Germinal center (tissue), 1 donor: ENCODE results near the gene EXOC7.

Experiments
- DNase-seq: peaks from one replicate; pipeline ENCODE4 v3.0.0; 2012; ENCODE audit warnings: mixed read lengths, low spot score

Gene EXOC7

DNA sequence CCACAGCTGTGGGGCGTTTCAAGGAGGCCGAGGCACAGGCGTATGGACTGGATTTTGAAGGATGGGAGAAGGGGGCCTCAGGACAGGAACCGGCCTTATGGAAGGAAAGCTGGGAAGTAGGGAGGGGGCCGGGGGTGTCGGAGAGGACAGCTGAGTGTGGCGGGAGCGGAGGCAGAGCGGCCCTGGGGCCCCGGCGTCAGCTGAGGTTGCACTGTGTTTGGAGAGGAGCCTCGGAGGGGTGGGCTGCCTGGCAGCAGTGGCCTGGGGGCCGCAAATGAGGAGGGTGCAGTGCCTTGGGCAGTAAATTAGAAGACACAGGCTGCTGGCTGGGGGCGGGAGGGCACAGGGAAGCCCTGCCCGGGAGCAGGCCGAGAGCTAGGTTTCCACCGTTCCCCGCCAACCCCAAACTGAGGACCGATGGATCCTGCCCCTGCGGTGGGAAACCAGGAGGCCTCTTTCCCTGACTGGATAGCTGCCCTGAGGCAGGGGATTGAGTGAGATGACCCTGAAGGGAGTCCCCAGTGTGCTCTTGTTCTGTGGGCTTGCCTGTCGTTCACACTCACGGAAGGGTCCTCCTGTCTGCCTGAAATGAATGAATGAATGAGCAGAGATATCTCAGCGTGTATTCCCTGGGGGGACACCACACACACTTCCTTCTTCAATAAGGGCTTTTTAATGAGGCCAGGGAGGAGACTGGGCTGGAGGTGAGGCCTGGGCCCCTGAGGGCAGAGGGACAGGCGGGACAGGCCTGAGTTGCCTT, 19.0 kb upstream of the EXOC7 start:
- no peak for DNase-seq

GRCh38 chr17:76121932-76122430, 18.4 kb upstream of the EXOC7 start:
- peak; percentile 41 for DNase-seq

DNA sequence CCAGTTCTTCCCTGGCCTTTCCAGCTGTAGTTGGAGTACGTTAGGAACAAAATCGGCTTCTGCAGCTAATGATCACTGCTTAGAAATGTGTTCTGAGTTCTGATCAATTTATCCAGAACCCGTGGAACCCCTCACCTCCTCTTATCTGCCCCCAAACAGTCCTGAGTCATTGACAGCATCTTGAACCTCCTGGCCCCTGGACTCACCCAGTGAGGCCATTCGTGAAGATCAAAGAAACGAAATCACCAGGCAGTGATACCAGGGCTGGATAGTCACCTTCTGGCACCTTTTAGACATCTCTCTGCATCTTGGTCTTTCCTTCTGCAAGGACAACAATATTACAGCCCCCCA, 17.0 kb upstream of the EXOC7 start:
- no peak for DNase-seq

- DNase-seq, result no peak
These were observed 16.1 kb upstream of the EXOC7 start for GRCh38 chr17:76119409-76120371.

- DNase-seq, result no peak
These were observed 11.7 kb upstream of the EXOC7 start for GRCh38 chr17:76115138-76115754.

DNA sequence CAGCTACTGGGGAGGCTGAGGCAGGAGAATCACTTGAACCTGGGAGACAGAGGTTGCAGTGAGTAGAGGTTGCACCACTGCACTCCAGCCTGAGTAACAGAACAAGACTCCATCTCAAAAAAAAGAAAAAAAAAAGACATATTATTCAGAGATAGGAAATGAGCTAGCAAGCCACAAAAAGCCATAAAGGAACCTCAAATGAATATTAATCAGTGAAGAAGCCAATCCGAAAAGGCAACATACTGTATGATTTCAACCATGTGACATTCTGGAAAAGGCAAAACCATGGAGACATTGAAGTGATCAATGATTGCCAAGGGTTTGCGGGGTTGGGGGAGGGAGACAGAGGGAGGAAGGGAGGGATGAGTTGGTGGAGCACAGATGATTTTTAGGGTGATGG, 8.4 kb upstream of the EXOC7 start:
- DNase-seq, result no peak

- no peak for DNase-seq
These were observed 3.9 kb upstream of the EXOC7 start for GRCh38 chr17:76107509-76107908.

GRCh38 chr17:76106703-76107102, 3.1 kb upstream of the EXOC7 start:
- no peak for DNase-seq

DNA sequence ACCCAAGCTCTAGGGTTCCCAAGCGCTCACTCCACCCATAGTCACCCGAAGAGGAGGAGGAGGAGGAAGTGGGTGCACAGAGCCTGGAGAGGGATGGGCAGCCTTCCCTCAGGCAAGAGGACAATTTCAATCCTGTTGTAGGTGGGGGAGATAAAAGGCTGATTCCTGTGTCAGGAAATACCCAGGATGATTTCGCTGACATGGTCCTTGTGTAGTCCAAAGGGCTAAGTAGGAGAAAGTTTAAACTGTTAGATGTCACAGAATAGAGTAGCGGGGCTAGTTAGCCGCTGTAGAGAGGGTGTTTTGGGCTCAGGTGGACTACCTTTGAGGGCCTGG, 1.3 kb upstream of the EXOC7 start:
- no peak for DNase-seq

DNA sequence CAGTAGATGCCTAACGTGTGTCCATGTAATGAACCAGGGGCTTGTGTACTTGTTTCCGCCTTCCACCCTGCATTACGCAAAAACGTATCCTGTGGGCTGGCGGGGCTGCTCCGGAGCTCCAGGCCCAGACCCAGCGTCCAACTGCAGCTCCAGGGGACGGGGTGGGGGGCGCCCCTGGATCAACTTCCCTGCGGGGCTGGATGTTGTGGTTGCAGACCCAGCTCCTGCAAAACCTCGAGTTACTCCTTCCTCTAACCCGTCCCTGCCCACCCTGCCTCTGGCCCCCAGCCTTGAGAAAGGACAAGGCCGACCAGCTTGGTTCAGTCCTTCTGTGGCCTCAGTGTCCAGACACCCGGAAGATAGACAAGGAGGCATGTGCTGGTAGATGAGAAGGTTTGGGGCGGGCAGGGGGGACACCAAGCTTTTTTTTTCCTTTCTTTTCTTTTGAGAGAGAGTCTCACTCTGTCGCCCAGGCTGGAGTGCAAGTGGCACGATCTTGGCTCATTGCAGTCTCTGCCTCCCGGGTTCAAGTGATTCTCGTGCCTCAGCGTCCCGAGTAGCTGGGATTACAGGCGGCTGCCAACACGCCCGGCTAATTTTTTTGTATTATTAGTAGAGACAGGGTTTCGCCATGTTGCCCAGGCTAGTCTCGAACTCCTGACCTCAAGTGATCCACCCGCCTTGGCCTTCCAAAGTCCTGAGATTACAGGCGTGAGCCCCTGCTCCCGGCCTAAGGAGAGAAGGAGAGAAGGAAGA, 731 bp upstream of the EXOC7 start:
- DNase-seq, result no peak

- DNase-seq, result no peak
These were observed 678 bp downstream of the EXOC7 start for GRCh38 chr17:76102944-76103273.

DNA sequence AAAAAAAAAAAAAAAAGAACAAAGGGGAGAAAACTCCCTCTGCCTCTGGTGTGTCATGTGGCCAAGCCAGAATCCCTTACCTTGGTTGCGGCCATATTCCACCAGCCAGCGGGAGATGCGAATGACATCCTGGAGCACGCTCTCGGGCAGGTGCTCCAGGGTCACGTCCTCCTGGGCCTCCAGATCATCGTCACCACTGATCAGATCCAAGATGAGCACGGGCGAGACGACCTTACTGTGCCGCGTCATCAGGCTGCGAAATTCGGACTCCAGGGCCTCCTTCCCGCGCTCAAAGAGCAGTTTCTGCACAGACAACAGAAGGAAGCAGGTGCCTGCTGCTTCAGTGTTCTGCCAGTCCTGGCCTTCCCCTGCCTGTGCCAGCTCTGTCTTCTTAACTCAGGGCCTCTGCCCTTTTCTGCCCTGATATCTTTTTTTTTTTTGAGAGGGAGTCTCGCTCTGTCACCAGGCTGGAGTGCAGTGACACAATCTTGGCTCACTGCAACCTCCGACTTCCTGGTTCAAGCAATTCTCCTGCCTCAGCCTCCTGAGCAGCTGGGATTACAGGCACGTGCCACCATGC, 5.8 kb downstream of the EXOC7 start:
- DNase-seq, result no peak

- no peak for DNase-seq
These were observed 7.6 kb downstream of the EXOC7 start for GRCh38 chr17:76095943-76096342.

DNA sequence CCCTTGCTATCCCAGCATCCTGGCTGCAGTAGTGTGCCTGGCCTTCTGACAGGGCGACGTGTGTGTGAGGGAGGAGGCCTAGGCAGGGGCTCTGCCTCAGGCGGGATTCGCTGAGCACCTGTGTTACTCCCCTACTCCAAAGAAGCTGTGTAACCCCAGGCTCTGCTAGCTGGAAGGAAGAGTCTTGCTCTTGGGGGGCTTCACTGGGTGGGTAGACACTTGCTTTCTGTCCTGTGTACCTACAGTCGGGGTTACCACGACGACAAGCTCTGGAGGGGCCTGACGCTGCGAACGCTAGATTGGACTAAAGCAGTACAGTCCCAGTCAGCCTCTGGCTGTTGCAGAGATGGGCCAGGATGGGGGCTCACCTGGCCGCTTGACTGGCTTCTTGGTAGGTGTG, 9.5 kb downstream of the EXOC7 start:
- DNase-seq, result no peak

DNA sequence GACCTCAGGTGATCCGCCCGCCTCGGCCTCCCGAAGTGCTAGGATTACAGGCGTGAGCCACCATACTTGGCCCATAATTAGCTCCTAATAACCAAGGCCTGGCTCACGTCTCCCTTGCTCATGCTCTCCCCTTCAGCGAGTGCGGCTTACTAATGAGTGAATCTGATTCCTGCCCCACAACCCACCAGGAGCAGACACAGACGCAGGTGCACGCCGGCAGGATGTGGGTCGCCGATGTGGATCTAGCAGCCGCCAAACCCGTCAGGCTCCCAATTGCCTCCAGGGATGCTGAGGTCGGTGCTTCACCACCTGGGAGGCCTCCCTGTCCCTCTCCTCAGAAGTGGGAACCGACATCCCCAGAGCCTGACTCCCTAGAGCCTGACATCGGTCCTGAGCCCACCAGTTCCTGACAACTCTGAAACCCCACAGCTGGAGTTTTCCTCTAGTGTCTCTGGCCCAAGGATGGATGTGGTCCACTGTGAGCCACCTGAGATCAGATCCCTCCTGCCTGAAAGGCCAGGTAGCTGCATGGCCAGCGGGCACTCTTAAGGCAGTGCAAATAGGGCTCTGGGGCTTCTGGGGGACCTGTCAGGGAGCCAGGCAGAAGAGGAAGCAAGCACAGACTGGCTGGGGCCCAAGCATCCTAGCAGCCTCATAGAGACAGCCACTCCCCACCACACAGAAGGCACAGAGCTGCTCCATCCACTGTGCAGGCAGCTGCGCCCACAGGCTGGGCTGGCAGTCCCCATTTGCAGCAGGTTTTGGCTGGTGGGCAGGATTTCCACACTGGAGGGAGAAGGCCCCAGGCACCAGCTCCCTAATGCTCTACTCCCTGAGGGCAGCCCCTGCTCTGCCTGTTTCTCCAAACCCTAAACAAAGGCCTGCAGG, 10.8 kb downstream of the EXOC7 start:
- DNase-seq, result no peak

- DNase-seq, result no peak
These were observed 11.9 kb downstream of the EXOC7 start for GRCh38 chr17:76091526-76092286.

- DNase-seq, result no peak
These were observed 13.0 kb downstream of the EXOC7 start for GRCh38 chr17:76090517-76091129.

GRCh38 chr17:76089680-76090516, 13.7 kb downstream of the EXOC7 start:
- no peak for DNase-seq
